ENCODE measurements around the gene ELMO1.

ELMO1 gene

DNA sequence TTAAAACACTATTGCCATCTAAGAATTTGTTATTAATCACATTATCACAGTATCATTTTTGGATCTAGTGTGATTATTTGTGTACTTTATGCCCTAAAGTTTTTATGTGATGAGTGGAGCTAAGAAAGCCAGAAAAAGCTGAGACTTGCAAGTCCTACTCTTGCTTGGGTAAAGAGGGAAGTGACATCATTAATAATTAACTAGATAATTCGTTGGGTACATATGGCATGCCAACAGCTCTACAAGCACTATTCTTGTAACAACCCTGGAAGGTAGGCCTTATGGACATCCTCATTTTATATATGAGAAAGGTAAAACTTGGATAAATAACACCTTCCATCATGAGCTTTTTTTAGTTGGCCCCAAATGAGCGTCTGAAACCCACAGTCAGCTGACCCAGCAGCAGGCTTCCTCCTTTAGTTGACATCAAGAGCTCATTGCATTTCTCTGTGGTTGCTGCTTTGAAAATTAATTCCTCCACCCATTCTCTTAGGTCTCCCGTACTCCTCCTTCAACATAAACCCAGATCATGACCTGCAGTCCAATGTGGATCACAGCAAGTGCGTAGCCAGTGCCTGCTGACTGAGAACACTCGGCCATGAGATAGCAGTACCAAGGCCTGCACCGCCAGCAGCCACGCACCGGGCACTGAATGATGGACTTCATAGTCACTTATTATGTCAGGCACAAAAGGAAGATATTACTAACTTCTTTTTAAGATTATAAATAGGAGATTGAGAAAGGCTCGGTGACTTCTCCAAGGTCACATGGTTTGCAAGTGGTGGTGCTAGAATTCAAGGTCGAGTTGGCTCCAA is 432.4 kb downstream of the ELMO1 start:
- Mint-ChIP-seq H3K36me3 (ENCODE audit: insufficient read depth) (peaks cover 26% of the 10 kb centered on the region), H3K27me3 (no peaks in the 10 kb centered on the region), H3K9me3 (no peaks in the 10 kb centered on the region), H3K27ac (peak overlapping the region in 1 of 2 donors; percentile 81), H3K4me1 (ENCODE audit: low read depth in 2 of 2) (peaks cover 11 to 17% of the 10 kb centered on the region in 2 donors), H3K4me3 (no peak overlapping the region)
- DNase-seq (no peak), ATAC-seq (replicated peaks) (no peak)

DNA sequence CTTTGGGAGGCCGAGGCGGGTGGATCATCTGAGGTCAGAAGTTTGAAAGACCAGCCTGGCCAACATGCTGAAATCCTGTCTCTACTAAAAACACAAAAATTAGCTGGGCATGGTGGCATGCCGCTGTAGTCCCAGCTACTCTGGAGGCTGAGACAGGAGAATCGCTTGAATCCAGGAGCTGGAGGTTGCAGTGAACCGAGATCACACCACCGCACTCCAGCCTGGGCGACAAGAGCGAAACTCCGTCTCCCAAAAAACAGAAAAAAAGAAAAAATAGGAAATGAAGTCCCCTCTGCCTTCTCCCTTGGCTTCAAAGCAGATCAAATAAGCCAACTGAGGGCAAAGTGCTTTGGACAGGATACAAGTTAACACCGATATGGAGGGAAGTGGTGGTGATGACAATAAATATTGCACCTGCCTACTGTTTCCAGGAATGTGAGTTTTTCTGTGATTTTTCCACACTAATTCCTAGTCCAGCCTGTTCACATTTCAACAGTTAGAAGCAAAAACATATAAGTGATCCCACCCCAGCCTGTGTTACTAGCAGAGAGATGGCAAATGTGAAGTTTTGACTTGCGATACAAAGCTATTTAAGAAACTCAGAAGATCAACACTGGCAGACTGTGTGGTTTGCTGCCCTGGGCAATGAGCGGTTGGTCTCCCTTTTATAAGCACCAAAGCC is 433.2 kb downstream of the ELMO1 start:
- Mint-ChIP-seq H3K4me3 (no peak overlapping the region), H3K36me3 (ENCODE audit: insufficient read depth) (peaks cover 23% of the 10 kb centered on the region), H3K9me3 (no peaks in the 10 kb centered on the region), H3K27me3 (no peaks in the 10 kb centered on the region), H3K27ac (peak overlapping the region in 1 of 2 donors; percentile 58), H3K4me1 (ENCODE audit: low read depth in 2 of 2) (peaks cover 11 to 18% of the 10 kb centered on the region in 2 donors)
- DNase-seq (no peak), ATAC-seq (replicated peaks) (no peak)

DNA sequence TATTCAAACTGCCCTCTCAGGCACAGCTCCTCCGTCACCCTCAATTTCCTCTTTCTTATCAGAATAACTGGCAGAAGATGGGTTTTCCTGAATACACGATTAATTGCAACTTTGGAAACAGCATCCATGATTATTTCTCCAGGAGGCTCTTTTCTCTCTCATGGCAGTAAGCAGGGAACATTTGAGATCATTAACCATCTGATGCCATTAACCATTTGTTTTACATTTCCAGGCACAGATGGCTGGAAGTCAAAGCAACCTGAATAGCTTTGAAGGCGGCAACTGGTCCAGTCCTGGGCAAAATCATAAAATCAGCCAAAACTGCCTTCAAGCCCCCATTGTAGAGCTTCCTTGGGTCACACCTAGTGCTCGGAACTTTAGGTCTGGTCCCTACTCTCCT is 434.9 kb downstream of the ELMO1 start:
- Mint-ChIP-seq H3K27me3 (no peaks in the 10 kb centered on the region), H3K4me3 (no peak overlapping the region), H3K9me3 (no peaks in the 10 kb centered on the region), H3K27ac (no peak overlapping the region), H3K36me3 (ENCODE audit: insufficient read depth) (peaks cover 23% of the 10 kb centered on the region), H3K4me1 (ENCODE audit: low read depth in 2 of 2) (peaks cover 11 to 18% of the 10 kb centered on the region in 2 donors)
- DNase-seq = no peak
- no peak for ATAC-seq (replicated peaks)

DNA sequence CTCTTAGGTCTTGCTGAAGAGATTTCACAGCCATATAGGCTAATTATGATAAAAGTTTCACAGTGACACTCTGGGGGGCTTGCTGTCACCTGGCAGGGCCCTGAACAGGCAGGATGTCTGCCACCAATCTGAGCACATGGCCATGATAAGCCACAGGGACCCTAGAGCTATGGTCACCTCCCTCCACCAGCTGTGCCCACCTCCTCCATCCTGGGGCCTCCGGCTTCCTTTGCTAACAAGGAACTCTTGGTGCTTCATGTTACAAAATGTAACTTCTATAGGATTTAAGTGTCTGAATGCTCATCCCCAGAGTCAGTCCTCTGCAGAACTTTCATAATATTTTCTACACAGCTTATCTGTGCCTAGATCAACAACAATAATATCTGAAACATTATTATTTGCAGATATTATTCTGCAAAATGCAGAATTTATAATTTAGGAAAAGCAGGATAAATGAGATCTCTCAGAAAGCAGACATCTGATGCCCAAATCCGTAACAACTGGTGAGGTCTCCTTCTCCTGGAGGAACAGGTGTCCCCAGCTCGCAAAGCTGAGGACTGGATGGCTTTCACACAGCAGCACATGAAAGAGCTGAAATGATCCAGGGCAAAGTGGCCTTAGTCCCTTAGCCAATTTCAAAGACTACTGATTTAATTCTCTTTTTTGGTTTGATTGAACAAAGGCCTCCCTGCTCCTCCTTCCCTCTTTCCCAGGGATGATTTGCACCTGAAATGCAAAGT is 437.3 kb downstream of the ELMO1 start:
- H3K4me1 Mint-ChIP-seq (ENCODE audit: low read depth in 2 of 2) = peaks cover 10 to 17% of the 10 kb centered on the region in 2 donors
- H3K36me3 Mint-ChIP-seq (ENCODE audit: insufficient read depth) = peaks cover 16% of the 10 kb centered on the region
- no peak for ATAC-seq (replicated peaks)
- DNase-seq = no peak
- H3K27ac Mint-ChIP-seq = peak overlapping the region; percentile 22 to 72
- no peaks in the 10 kb centered on the region for H3K27me3 Mint-ChIP-seq
- no peak overlapping the region for H3K4me3 Mint-ChIP-seq
- no peaks in the 10 kb centered on the region for H3K9me3 Mint-ChIP-seq

DNA sequence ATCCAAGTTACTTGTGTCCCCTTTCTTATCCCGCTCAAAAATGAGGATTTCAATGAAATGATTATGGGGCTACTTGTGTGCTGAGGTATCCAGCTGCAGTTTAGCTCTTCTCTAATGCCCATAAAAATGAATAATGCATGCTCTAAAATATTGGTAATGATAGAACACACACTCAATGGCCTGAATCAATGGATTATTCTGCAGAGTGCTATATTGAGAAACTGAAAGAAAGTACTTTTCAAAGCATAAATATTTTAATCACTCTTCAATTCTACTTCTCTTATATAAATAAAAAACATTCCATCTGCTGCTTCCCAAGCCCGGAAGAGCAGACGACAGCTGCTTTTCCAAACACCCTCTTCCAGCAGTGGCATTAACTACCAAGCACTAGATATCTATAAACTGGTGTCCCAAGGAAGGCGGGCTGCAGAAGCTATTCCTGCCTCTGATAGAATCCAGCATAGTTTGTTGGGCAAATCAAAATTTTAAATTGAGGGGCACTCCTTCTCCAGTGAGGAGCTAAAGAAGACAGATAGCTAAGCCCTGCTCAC is 439.5 kb downstream of the ELMO1 start:
- ATAC-seq (replicated peaks) (no peak), DNase-seq (no peak)
- Mint-ChIP-seq H3K4me3 (no peak overlapping the region), H3K9me3 (no peaks in the 10 kb centered on the region), H3K27me3 (no peaks in the 10 kb centered on the region), H3K27ac (peak overlapping the region in 1 of 2 donors; percentile 72), H3K4me1 (ENCODE audit: low read depth in 2 of 2) (peaks cover 7 to 18% of the 10 kb centered on the region in 2 donors), H3K36me3 (ENCODE audit: insufficient read depth) (peaks cover 16% of the 10 kb centered on the region)

DNA sequence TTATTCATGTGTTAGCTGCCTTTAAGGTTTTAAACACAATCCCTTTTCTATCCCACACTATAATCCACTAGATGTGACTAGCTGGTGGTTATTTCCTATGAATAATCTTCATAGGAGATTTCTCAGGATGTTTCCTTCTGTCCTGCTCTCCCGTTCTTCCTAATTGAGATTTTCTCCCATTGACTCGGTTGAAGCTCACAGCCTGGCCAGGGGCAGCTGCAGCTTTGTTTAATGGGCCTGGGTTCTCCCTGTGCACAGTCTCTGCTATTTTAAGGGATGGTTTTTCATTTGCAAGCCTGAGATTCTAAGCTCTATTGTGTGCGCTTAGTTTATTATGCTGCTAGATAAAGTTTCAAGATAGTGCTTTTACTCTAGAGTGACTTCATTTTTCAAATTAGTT is 441.0 kb downstream of the ELMO1 start:
- no peak overlapping the region for H3K4me3 Mint-ChIP-seq

DNA sequence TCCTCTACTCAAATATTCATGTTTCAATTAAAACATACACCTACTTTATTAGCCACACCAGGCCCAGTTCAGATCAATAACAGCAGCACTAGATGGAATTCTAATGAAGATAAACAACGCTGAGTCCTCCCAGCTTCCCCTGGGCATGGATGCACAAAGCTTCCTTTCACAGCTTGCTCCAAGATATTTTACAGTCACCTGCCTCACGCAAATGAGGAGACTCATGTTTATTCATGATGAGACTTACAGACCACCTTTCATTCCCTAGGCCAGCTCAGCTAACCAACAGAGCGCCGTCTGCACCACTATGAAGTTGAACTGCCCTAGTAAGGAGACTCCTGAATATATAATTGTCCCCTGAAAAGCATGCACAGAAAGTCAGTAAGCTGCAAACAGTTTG is 441.4 kb downstream of the ELMO1 start:
- Mint-ChIP-seq H3K4me1 (ENCODE audit: low read depth in 2 of 2) (peaks cover 7 to 16% of the 10 kb centered on the region in 2 donors), H3K27ac (peak overlapping the region; percentile 54 to 72)

More for the DNA sequence above, 441.0 kb downstream of the ELMO1 start:
- Mint-ChIP-seq H3K27ac (peak overlapping the region; percentile 54 to 72), H3K9me3 (no peaks in the 10 kb centered on the region), H3K4me1 (ENCODE audit: low read depth in 2 of 2) (peaks cover 7 to 18% of the 10 kb centered on the region in 2 donors), H3K36me3 (ENCODE audit: insufficient read depth) (peaks cover 11% of the 10 kb centered on the region), H3K27me3 (no peaks in the 10 kb centered on the region)
- ATAC-seq (replicated peaks) (no peak), DNase-seq (no peak)

DNA sequence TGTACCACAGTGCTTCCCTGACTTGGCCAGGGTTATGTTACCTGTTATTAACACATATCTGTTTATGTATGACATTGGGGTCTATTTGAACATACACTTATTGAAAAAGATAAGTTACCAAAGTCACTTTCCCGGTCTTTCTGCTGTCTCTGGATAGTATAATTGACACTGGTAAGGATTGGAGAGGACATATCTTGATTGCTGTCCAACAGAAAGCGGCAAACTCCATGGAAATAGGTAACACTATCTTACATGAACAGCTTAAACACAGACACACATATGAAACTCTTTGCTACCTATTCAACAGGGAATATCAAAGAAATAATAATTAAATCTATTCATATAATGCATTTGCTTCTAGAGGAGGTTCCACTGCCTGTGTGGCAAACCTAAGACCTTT is 441.9 kb downstream of the ELMO1 start:
- H3K4me1 Mint-ChIP-seq (ENCODE audit: low read depth in 2 of 2) = peaks cover 4 to 16% of the 10 kb centered on the region in 2 donors
- ATAC-seq (replicated peaks) (no peak), DNase-seq (no peak)
- peaks cover 3% of the 10 kb centered on the region for H3K36me3 Mint-ChIP-seq (ENCODE audit: insufficient read depth)
- no peak overlapping the region for H3K4me3 Mint-ChIP-seq
- peak overlapping the region; percentile 54 to 72 for H3K27ac Mint-ChIP-seq
- H3K27me3 Mint-ChIP-seq = no peaks in the 10 kb centered on the region
- H3K9me3 Mint-ChIP-seq = no peaks in the 10 kb centered on the region

More for the DNA sequence above, 441.4 kb downstream of the ELMO1 start:
- Mint-ChIP-seq H3K9me3 (no peaks in the 10 kb centered on the region), H3K36me3 (ENCODE audit: insufficient read depth) (peaks cover 8% of the 10 kb centered on the region), H3K4me3 (no peak overlapping the region), H3K27me3 (no peaks in the 10 kb centered on the region)
- no peak for ATAC-seq (replicated peaks)
- no peak for DNase-seq

DNA sequence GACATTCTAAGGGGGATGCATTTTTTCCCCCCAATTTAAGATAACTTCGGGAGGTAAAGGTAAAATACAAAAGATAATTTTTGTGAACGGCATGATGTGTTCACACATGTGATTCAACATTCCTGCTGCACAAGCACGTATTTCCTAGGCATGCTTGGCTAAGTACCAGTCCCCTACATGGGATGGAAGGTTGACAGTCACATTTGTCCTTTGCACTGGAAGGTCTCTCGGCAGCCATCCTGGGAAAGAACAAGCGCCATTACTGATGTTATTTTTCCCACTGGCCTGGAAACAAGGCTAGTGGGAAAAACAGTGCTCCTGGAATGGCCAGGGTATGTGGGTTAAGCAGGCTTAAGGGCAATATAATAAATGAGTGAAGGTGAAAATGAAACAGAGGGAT is 448.2 kb downstream of the ELMO1 start:
- Mint-ChIP-seq H3K36me3 (ENCODE audit: insufficient read depth) (no peaks in the 10 kb centered on the region), H3K27ac (no peak overlapping the region), H3K4me3 (no peak overlapping the region), H3K9me3 (no peaks in the 10 kb centered on the region), H3K4me1 (ENCODE audit: low read depth in 2 of 2) (peaks cover 0 to 7% of the 10 kb centered on the region in 2 donors), H3K27me3 (no peaks in the 10 kb centered on the region)
- no peak for ATAC-seq (replicated peaks)
- DNase-seq = no peak

DNA sequence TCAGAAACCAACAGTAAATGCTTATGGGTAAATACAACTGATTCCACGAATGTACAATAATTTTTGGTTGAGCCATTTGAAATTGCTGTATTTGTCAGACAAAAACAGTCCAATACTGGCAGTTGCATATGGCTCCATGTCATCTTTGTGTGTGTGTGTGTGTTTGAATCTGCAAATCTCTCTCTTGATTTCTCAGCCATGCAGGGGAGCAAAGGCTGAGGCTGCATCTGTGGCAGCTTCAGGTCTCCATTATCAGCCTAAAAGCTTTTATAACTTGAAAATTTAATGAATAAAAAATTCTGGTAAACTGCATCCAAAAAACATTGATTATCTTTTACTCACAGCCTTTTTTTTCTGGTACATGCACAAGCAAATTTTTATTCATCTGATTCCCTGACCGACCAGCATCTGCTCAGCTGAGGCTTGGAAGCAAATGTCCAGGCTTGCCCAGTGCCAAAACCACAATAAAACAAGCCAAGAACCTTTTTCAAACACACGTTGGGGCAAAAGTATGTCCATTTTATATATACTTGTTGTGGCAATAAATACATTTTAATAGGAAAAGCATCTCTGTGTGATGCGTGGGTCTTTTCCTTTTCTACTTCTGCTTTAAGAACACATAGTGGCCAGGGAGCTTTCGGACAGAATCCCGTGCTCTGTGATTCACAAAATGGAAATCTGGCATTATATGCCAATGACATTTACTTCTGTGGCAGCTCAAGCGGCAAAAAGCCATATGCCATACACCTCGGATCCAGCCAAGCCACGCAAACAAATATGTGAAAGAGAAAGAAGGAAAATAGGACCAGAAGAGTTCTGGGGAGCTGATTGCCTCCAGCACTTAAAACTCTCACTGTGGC is 448.8 kb downstream of the ELMO1 start:
- H3K9me3 Mint-ChIP-seq = no peaks in the 10 kb centered on the region
- no peak overlapping the region for H3K27ac Mint-ChIP-seq
- H3K4me3 Mint-ChIP-seq = no peak overlapping the region
- H3K36me3 Mint-ChIP-seq (ENCODE audit: insufficient read depth) = no peaks in the 10 kb centered on the region
- DNase-seq (no peak), ATAC-seq (replicated peaks) (no peak)
- no peaks in the 10 kb centered on the region for H3K27me3 Mint-ChIP-seq
- peaks cover 0 to 7% of the 10 kb centered on the region in 2 donors for H3K4me1 Mint-ChIP-seq (ENCODE audit: low read depth in 2 of 2)

DNA sequence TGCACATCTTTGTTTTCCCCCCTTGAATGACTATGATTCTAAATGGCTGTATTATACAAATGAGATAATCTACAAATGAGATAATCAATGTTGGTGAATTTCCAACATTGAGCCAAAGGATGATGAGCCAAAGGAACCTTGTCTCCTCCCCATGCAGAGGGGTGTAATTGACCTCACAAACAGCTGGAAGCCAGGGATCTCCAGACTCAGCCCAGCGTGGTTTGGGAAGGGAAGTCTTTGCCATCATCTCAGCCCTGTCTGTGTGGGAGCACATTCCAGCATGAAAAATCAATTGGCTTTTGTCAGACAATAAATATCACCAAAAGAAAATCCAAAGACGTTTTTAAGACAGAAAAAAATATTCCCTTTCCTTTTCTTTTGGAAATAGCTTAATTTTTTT is 452.9 kb downstream of the ELMO1 start:
- Mint-ChIP-seq H3K4me1 (ENCODE audit: low read depth in 2 of 2) (peaks cover 4 to 5% of the 10 kb centered on the region in 2 donors), H3K9me3 (no peaks in the 10 kb centered on the region), H3K4me3 (no peak overlapping the region), H3K27me3 (no peaks in the 10 kb centered on the region), H3K36me3 (ENCODE audit: insufficient read depth) (no peaks in the 10 kb centered on the region), H3K27ac (no peak overlapping the region)
- no peak for DNase-seq
- no peak for ATAC-seq (replicated peaks)

DNA sequence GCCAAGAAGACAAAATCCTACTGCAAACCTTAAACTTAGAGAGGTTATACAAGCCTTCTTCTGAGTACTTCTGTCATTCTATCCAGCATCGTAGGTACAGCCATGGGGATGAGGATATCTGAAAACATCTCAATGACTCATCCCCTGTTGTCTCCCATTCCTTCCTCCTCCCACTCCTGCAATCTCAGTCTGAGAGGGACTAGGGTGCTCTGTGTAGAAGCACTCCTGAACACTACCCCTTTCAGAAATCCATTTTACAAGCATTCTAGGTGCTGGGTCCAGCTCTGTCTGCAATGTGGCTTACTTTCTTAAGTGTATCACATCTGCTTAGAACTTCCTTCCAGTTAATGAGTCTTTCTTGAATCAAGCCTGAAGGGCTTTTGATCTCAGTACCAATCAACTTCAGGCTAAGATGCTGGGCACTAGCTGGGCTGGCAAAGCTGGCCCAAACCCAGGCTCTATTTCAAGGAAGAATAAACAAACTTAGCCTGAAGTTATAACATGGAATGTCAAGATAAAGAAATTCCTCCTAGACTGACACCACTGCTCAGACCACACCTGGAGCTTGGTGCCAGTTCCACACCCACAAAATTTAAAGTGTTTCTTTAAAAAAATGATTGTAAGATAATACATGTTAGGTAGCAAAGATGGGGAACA is 454.1 kb downstream of the ELMO1 start:
- H3K27me3 Mint-ChIP-seq = no peaks in the 10 kb centered on the region
- H3K9me3 Mint-ChIP-seq = no peaks in the 10 kb centered on the region

More for the DNA sequence above, 454.1 kb downstream of the ELMO1 start:
- Mint-ChIP-seq H3K36me3 (ENCODE audit: insufficient read depth) (no peaks in the 10 kb centered on the region), H3K27ac (peak overlapping the region in 1 of 2 donors; percentile 45), H3K4me3 (no peak overlapping the region), H3K4me1 (ENCODE audit: low read depth in 2 of 2) (peaks cover 4 to 5% of the 10 kb centered on the region in 2 donors)
- DNase-seq (no peak), ATAC-seq (replicated peaks) (no peak)

All from effector memory CD8-positive, alpha-beta T cell (primary cell).